Suprapubic skin (tissue), 4 donors: Measurements from ENCODE around the gene CD19.

Experiments
- CTCF ChIP-seq, 2 donors: fragments of 200-600 bp in 1 of 2; fragments of 450-650 bp in 1 of 2; sonication (generic) in 1 of 2; IDR thresholded peaks; one replicate each; pipeline ENCODE4 v1.5.1; 2016 to 2019; ENCODE audit warnings: antibody characterized with exemption in 2 of 2, mild to moderate bottlenecking in 1 of 2, moderate library complexity in 1 of 2
- EP300 ChIP-seq: sonication (generic); formaldehyde crosslinking; IDR thresholded peaks from one replicate; pipeline ENCODE4 v1.6.1; 2017; ENCODE audit warnings: antibody characterized with exemption
- POLR2A ChIP-seq, 2 donors: fragments of 450-650 bp; IDR thresholded peaks; one replicate each; pipeline ENCODE4 v1.6.1; 2017; ENCODE audit warnings: antibody characterized with exemption in 2 of 2, mild to moderate bottlenecking in 2 of 2, moderate library complexity in 2 of 2
- POLR2AphosphoS5 ChIP-seq, 3 donors: sonication (generic); formaldehyde crosslinking; IDR thresholded peaks; one replicate each; pipeline ENCODE4 v1.6.1; 2017; ENCODE audit warnings: antibody characterized with exemption in 3 of 3

GRCh38 chr16:28898266-28898665 is 33.5 kb upstream of the CD19 start:
- no peak for TF ChIP-seq POLR2AphosphoS5 (IDR thresholded peaks at IDR 0.05)
- no peak for TF ChIP-seq EP300
- TF ChIP-seq POLR2A (IDR thresholded peaks at IDR 0.05): no peak
- no peak for TF ChIP-seq CTCF (IDR thresholded peaks at IDR 0.05)
